ENCODE data around the gene C1R. TPM values are rescaled to one million over a fixed set of nuclear protein-coding genes. Genes with fewer than 3 reads are reported as not detected.
A peak's percentile ranks its signal among the peaks of the same experiment; 100 is the strongest.

Gene C1R
- total RNA-seq: 2.5 TPM

GRCh38 chr12:7092229-7092985, at the start of gene C1R:
TSS of gene C1R (minus strand) at chr12:7092445. CDS start at chr12:7092388, 57 bp downstream.
- DNase-seq: peak; percentile 24

DNA sequence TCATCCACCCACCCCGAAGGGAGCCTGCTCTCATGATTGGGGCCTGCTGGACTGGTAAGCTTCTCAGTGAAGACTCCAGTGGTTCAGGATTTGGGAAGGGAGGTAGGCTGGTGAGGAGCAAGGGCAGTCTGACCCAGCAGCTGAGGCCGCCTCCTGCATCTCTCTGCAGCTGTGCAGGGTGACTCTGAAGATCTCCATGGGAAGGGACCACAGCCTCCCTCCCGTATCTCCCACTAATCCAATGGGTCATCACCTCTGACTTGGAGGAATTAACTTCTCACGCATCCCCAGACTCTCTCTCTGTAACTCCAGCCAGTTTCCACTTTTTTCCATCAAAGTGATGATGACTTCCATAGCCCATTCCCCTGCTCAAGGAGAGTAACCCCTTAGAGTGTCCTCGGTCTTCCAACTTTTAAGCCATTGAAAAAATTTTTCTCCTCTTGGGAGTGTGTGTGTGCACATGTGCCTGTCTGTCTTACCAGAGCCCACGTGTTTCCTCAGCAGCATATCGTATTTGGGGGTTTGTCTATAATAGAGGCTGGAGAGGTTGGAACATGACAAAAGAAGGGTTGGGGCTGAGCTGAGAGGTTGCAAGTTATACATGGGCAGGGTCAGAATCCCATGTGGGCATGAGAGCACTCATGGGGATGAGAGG, 49.2 kb upstream of the C1R start:
- no peak for DNase-seq

GRCh38 chr12:7139200-7139599, 47.0 kb upstream of the C1R start:
- no peak for DNase-seq

DNA sequence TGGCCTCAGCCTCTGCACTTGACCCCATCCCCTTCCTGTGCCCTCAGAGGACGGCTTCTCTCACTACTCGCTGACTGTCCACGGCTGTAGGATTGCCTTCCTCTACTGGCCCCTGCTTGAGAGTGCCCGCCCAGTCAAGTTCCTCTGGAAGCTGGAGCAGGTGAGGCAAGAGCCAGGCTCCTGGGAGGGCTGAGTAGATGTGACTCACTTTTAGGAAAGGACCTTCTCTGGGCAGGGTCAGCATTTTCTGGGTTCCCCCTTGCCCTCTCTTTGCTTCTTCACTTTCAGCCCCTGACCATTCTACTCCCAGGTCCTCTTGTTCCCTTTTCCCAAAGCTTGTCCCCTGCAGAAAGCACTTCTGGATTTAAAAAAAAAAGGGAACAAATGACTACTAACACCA, 45.7 kb upstream of the C1R start:
- DNase-seq: no peak

DNA sequence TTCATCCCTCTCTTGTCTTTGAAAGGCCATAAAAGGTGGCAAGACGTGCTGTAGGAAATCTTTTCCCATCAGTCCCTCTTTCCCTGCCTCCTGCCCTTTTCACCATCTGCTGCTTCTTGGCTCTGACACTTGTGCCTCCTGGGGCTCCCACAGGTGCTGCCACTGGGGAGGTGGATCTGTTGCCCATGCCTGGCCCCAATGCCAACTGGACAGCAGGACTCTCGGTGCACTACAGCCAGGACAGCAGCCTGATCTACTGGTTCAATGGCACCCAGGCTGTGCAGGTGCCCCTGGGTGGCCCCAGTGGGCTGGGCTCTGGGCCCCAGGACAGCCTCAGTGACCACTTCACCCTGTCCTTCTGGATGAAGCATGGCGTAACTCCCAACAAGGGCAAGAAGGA, 44.4 kb upstream of the C1R start:
- DNase-seq: no peak

DNA sequence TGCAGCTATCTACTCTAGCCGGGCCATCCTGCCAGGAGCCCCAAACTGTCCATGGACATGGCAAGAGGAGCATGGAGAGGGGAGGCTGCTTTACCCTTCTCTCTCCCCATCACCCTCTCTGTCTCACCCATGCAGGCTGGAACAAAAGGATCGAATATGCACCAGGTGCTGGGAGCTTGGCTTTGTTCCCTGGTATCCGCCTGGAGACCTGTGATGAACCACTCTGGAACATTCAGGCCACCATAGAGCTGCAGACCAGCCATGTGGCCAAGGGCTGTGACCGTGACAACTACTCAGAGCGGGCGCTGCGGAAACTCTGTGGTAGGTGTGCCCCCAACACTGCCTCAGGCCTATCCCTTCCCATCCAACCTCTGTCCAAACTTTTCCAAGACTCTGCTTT, 43.8 kb upstream of the C1R start:
- no peak for DNase-seq

GRCh38 chr12:7134396-7135166, 42.3 kb upstream of the C1R start:
- no peak for DNase-seq

DNA sequence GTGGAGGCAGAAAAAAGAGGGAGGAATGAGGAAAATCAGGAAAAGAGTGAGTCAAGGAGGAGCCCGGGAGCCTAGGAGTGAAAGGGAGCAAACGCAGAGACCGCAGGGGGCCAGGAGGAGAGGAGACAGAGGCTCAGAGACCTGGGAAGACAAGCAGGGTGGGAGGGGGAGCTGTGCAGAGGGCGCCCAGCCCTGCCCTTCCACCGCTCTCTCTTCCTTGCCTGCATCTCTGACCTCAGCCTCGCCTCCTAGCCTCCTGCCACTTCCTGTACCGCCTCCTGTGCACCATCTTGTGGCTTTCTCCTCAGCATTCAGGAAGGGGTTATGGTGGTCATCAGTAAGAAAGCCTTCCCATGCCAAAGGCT, 39.2 kb upstream of the C1R start:
- no peak for DNase-seq

DNA sequence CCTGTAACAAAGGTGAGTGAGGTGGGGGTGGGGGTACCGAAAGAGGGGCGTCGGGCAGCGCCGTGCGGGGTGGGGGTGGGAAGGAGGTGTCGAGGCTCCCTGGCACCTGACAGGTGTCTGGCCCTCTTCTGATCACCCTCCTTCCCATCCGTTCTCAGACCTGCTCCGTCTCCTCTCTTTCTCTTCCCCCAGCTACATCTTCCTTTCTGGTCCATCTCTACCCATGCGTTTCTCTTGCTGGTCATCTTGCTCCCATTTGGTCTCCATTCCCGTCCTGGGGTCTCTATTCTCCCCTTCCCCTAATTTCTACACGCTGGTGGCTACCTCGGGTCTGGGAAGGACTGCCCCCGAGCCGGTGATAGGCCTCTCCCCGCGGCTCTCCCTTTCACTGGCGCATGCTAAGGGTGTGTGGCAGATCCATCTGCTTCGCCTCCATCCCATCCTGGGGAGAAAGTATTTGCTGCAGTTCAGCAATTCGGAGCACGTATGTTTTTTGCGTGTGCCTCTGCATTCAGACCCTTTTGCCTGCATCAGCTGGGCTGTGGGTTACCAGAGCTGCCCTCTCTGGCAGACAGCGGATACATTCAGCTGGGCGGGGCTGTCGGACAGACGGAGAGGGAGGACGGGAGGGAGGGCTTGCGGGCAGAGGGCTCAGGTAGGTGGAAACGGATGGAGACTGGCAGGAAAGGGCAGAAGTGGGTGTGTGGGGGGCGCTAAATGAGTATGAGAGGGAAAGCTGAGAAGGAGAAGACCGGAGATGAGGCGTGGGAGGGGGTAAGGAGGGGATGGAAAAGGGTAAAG, 38.7 kb upstream of the C1R start:
- DNase-seq: no peak

DNA sequence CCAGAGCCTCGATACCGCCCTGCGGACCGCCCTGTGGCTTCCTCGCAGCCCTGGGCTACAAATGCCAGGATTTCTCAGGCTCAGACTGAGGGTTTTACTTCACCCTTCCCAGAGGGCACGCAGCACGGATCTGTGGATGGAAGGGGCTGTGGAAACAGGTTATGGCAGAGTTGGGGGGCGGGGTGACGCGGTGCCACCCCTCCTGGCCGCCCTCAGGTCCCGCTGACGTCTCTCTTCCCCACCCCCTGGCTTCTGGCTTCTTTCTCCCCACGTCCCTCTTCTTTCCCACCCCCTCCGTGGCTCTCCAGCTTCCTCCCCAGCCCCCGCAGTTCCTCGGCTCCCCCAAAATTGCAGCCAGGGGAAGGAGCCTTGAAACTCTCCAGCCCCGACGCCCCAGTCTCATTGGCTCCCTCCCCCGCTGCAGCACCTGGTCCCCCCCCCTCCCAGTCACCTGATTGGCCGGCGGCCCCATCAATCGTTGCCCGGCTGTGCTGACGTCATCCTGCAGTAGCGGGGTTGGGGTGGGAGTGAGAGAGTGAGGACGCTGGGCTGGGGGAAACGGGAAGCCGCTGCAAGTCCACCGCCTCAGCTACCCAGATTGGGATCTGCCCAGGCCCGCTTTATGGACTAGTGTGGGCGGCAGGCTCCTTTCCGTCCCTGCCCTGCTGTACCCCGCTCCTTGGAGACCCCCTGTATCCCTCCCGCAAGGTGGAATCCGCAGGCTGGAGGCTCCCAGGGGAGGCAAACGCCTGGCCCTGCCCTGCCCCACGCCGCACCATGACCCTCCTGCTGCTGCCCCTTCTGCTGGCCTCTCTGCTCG, 37.8 kb upstream of the C1R start, which contains the start of gene CLSTN3:
TSS of gene CLSTN3 (plus strand) at position 500 of the 820 bp plus-strand sequence. CDS start at position 778, 278 bp downstream.
- peak; percentile 85 for DNase-seq

GRCh38 chr12:7129287-7129871, 37.1 kb upstream of the C1R start:
- DNase-seq: no peak

DNA sequence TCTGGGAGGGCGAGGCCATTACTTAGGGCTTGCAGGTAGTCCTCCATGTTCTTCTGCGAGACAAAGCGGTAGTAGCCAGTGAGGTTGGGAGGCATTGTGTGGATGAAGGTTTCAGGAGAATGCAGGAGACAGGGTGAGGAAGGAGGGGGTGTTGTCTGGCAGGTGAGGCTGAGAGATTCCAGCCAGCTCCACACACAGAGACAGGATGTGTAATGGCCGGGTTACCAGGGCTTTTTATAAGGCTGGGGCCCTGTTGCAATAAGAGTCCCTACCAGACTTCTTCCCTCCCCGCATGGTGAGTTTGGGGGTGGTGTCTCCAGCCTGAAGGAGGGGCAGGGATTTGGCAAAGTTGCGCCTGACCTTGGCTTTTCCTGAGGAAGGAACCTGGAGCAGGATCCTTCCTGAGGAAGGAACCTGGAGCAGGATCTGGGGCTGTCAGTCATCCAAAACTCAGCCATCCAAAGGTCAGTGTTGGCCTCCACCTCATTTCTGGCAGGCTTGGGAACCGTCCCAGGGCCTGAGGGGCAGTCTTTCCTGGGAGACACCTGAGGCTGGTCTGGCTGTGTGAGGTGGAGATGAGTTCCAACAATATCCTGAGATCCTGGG, 36.5 kb upstream of the C1R start, which contains the start of gene RBP5:
TSS of gene RBP5 (minus strand) at position 209 of the 606 bp plus-strand sequence. CDS start at position 95, 114 bp downstream.
- DNase-seq: no peak

- DNase-seq: no peak
These were observed 35.8 kb upstream of the C1R start for GRCh38 chr12:7127916-7128626.

DNA sequence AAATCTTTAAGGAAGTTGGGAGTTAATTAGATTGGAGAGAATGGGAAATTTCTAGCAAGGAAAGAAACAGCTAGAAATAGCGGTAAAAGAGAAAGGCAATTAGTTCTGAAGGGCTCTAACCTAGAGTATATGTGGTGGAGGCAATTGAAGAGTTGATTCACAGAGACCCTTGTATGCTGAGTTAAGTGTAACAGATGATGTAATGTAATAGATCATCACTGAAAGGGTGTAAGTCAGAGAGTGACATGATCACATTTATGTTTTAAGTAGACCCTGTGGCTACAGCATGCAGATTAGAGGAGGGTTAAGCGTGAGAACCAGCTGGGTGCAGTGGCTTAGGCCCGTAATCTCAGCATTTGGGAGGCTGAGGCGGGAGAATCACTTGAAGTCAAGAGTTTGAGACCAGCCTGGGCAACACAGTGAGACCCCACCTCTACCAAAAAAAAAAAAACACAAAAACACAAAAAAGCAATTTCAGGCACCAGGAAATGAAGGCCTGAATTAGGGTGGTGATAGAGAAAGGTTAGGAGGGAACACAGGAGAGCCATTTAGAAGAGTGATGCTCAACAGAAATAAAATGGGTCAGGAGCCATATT, 33.5 kb upstream of the C1R start:
- no peak for DNase-seq

GRCh38 chr12:7123806-7124522, 31.7 kb upstream of the C1R start:
- no peak for DNase-seq

- DNase-seq: no peak
These were observed 30.8 kb upstream of the C1R start for GRCh38 chr12:7122811-7123769.

- no peak for DNase-seq
These were observed 29.1 kb upstream of the C1R start for GRCh38 chr12:7121324-7121723.

All from occipital lobe (tissue), 2 donors.